ENCODE measurements around the gene BAIAP3. TPM values are rescaled to one million over a fixed set of nuclear protein-coding genes. Genes with fewer than 3 reads are reported as not detected.

BAIAP3 gene
- total and polyA plus RNA-seq, 3 experiments from 2014 or later, result 7.2 to 8.3 (median 7.5) TPM

DNA sequence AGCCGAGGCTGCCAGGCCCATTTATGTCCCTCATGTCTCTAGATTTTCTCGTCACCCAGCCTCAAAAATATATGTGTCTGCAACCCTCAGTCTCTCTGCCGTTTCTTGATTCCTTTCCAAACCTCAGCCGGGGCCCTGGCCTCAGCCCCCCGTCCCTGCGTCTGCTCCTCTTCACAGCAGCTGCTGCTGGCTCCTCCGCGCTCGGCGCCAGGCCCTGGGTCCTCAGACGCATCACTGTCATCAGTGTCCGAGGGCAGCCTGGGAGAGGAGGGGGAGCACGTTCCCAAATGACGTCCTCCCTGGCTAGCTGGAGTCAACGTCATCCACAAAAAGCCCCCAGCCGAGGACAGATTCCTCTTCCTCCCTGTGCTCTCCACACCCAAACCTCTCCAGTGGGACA, 15.9 kb downstream of the BAIAP3 start:
- H3K4me3 ChIP-seq (ENCODE audit: low read length), result no peak overlapping the region
- Mint-ChIP-seq H3K36me3 (peaks cover 0 to 36% (median 0%) of the 10 kb centered on the region in 3 donors), H3K4me3 (peak overlapping the region in 2 of 7 donors; percentile 15 to 29), H3K4me1 (peaks cover 23 to 39% (median 26%) of the 10 kb centered on the region in 3 donors), H3K27ac (peak overlapping the region in 1 of 8 donors; percentile 17), H3K9me3 (no peaks in the 10 kb centered on the region), H3K27me3 (peaks cover 0 to 4% of the 10 kb centered on the region in 2 donors)
- H3K36me3 ChIP-seq (ENCODE audit: insufficient read depth, low read length), result no peaks in the 10 kb centered on the region
- POLR2A ChIA-PET, result no interaction called here
- no peak overlapping the region for H3K27ac ChIP-seq (ENCODE audit: low read depth, low read length)
- H3K9me3 ChIP-seq (ENCODE audit: low read length), result no peaks in the 10 kb centered on the region
- no peak for DNase-seq
- H3K4me1 ChIP-seq (ENCODE audit: insufficient read depth, low read length), result peaks cover 26% of the 10 kb centered on the region
- CTCF ChIA-PET, result interaction anchor here (1.2 to 2.5 kb wide), 3 partner anchors 10 to 14 kb away, joined by 3 to 6 read pairs (median 3); no protein-coding TSS in a partner anchor
- H3K27me3 ChIP-seq (ENCODE audit: insufficient read depth, low read length, poor library complexity, severe bottlenecking), result no peaks in the 10 kb centered on the region

DNA sequence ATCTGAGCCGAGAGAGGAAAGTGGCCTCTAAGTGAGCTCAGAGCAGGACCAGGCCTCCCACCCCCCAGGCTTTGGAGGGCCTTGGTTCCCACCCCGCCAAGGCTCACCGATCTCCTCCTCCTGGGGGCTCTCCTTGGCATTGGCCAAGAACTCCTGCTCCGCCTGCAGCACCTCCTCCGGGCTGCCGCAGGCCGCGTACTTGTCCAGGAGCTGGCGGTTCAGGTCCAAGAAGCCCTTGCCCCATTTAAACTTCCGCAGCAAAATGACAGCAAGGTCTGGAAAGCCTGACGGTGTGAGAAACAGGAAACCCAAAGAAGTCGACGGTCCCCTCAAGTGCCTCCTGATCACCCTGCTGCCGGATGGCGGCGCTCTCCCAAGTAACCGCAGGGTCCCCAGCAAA, 16.5 kb downstream of the BAIAP3 start:
- ChIA-PET CTCF (interaction anchor here (1.2 to 2.5 kb wide), 2 partner anchors 10 to 13 kb away, joined by 3 to 6 read pairs; no protein-coding TSS in a partner anchor), POLR2A (no interaction called here)
- H3K27me3 ChIP-seq (ENCODE audit: insufficient read depth, low read length, poor library complexity, severe bottlenecking), result no peaks in the 10 kb centered on the region
- Mint-ChIP-seq H3K9me3 (no peaks in the 10 kb centered on the region), H3K4me1 (peaks cover 25 to 44% (median 27%) of the 10 kb centered on the region in 3 donors), H3K4me3 (peak overlapping the region; percentile 8 to 96 (median 81)), H3K36me3 (peaks cover 0 to 36% (median 0%) of the 10 kb centered on the region in 3 donors), H3K27ac (peak overlapping the region in 2 of 8 donors; percentile 11 to 89), H3K27me3 (peaks cover 0 to 6% of the 10 kb centered on the region in 2 donors)
- H3K9me3 ChIP-seq (ENCODE audit: low read length), result no peaks in the 10 kb centered on the region
- no peak overlapping the region for H3K27ac ChIP-seq (ENCODE audit: low read depth, low read length)
- no peak overlapping the region for H3K4me3 ChIP-seq (ENCODE audit: low read length)
- H3K4me1 ChIP-seq (ENCODE audit: insufficient read depth, low read length), result peaks cover 26% of the 10 kb centered on the region
- DNase-seq, result no peak
- no peaks in the 10 kb centered on the region for H3K36me3 ChIP-seq (ENCODE audit: insufficient read depth, low read length)

DNA sequence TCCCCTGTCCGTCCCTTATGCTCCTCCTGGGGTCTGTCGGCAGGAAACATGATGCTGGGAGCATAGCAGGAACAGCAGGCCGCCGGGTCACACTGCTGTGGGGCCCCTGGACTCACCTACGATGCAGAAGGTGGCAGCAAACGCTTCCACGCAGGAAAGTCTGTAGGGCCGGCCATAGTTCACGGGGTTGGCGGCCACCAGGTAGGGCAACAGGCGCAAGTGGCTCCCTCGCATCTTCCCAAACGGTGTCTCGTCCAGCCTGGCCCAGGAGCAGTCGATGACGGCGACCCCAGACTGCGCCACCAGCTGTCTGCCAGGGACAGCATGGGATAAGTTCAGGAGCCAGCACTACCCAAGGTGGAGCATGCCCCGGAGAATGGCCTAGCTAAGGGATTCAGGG, 17.2 kb downstream of the BAIAP3 start:
- Histone ChIP-seq H3K27ac (ENCODE audit: low read depth, low read length) (peak overlapping the region; percentile 75), H3K27me3 (ENCODE audit: insufficient read depth, low read length, poor library complexity, severe bottlenecking) (no peaks in the 10 kb centered on the region), H3K4me1 (ENCODE audit: insufficient read depth, low read length) (peaks cover 26% of the 10 kb centered on the region), H3K9me3 (ENCODE audit: low read length) (no peaks in the 10 kb centered on the region), H3K4me3 (ENCODE audit: low read length) (peak overlapping the region; percentile 78), H3K36me3 (ENCODE audit: insufficient read depth, low read length) (no peaks in the 10 kb centered on the region)
- peak overlapping the region in 4 of 8 donors; percentile 68 to 89 (median 81) for H3K27ac Mint-ChIP-seq
- peaks cover 0 to 36% (median 0%) of the 10 kb centered on the region in 3 donors for H3K36me3 Mint-ChIP-seq
- no peak for DNase-seq
- H3K4me1 Mint-ChIP-seq, result peaks cover 28 to 50% (median 31%) of the 10 kb centered on the region in 3 donors
- no peaks in the 10 kb centered on the region for H3K9me3 Mint-ChIP-seq
- ChIA-PET POLR2A (interaction anchor here (0.9 to 1.1 kb wide), 2 partner anchors 8 to 18 kb away, joined by 3 to 5 read pairs; partner anchors contain the start of gene BAIAP3), CTCF (interaction anchor here (1.2 kb wide), 1 partner anchor 9 kb away, joined by 3 read pairs; no protein-coding TSS in a partner anchor)
- peak overlapping the region; percentile 78 to 96 (median 81) for H3K4me3 Mint-ChIP-seq
- H3K27me3 Mint-ChIP-seq, result peaks cover 0 to 6% of the 10 kb centered on the region in 2 donors

DNA sequence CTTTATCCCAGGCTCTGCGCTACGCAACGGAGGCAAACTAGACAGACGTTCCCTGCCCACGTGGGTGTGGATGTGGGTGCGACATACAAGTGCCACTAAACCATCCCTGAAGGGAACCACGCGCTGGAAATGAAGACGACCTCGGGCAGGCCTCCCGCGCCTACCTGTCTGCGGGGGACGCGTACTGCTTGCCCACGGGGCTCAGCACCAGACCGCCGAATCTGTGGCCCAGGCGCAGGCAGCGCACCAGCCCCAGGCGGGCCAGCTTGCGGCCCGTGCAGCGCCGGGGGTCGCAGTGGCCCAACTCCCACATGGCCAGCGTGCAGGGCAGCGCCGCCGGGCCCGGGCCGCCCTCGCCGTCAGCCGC, 17.8 kb downstream of the BAIAP3 start:
- Mint-ChIP-seq H3K4me3 (peak overlapping the region; percentile 78 to 96 (median 81)), H3K27ac (peak overlapping the region in 7 of 8 donors; percentile 35 to 89 (median 78)), H3K27me3 (peaks cover 0 to 6% of the 10 kb centered on the region in 2 donors), H3K36me3 (peaks cover 0 to 36% (median 0%) of the 10 kb centered on the region in 3 donors), H3K4me1 (peaks cover 28 to 55% (median 31%) of the 10 kb centered on the region in 3 donors), H3K9me3 (no peaks in the 10 kb centered on the region)
- Histone ChIP-seq H3K4me1 (ENCODE audit: insufficient read depth, low read length) (peaks cover 26% of the 10 kb centered on the region), H3K27ac (ENCODE audit: low read depth, low read length) (peak overlapping the region; percentile 75), H3K36me3 (ENCODE audit: insufficient read depth, low read length) (no peaks in the 10 kb centered on the region), H3K9me3 (ENCODE audit: low read length) (no peaks in the 10 kb centered on the region), H3K4me3 (ENCODE audit: low read length) (peak overlapping the region; percentile 78), H3K27me3 (ENCODE audit: insufficient read depth, low read length, poor library complexity, severe bottlenecking) (no peaks in the 10 kb centered on the region)
- ChIA-PET POLR2A (interaction anchor here (0.9 to 1.1 kb wide), 2 partner anchors 9 to 18 kb away, joined by 3 to 5 read pairs; partner anchors contain the start of gene BAIAP3), CTCF (no interaction called here)
- no peak for DNase-seq

DNA sequence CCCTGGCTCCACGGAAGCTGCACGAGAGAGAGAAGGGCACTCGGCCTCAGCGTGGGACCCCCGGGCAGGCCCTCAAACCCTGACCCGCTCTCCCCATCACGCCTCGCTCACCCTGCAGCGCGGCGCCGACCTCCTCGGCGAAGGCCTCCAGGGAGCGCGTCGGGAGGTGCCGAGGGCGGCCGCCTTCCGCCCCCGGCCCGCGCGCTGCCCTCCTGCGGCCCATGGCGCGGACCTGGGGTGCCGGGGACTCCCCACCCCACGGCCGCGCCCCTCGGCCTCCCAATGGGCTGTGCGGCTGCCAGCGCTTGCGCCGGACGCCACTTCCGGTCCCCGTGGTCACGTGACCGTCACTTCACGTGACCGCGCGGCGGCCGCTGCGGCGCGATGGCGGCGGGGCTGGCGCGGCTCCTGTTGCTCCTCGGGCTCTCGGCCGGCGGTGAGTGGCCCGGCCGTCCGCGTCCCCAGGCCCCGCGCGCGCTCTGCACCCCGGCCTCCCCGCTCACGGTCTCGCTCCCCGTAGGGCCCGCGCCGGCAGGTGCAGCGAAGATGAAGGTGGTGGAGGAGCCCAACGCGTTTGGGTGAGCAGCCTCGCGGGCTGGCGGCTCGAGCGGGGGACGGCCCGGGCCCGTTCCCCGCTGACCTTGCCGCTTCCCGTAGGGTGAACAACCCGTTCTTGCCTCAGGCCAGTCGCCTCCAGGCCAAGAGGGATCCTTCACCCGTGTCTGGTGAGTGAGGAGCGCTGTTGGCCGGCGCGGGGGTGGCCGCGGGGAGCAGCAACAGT, 18.3 kb downstream of the BAIAP3 start, which contains the start of the genes GNPTG and TSR3:
Gene GNPTG, plus strand, starts transcription at position 350 of the 781 bp plus-strand sequence. Its CDS starts 35 bp downstream, at position 385.
Gene TSR3, minus strand, starts transcription at position 297 of the 781 bp plus-strand sequence. Its CDS starts 74 bp downstream, at position 223.
- Histone ChIP-seq H3K9me3 (ENCODE audit: low read length) (no peaks in the 10 kb centered on the region), H3K36me3 (ENCODE audit: insufficient read depth, low read length) (no peaks in the 10 kb centered on the region), H3K4me1 (ENCODE audit: insufficient read depth, low read length) (peaks cover 26% of the 10 kb centered on the region), H3K27ac (ENCODE audit: low read depth, low read length) (peak within 1 kb of the TSS; percentile 75), H3K27me3 (ENCODE audit: insufficient read depth, low read length, poor library complexity, severe bottlenecking) (no peaks in the 10 kb centered on the region), H3K4me3 (ENCODE audit: low read length) (peak within 1 kb of the TSS; percentile 78)
- Mint-ChIP-seq H3K4me3 (peak within 1 kb of the TSS; percentile 83 to 96 (median 86)), H3K4me1 (peaks cover 28 to 56% (median 31%) of the 10 kb centered on the region in 3 donors), H3K9me3 (no peaks in the 10 kb centered on the region), H3K36me3 (peaks cover 0 to 36% (median 0%) of the 10 kb centered on the region in 3 donors), H3K27me3 (peaks cover 0 to 6% of the 10 kb centered on the region in 2 donors), H3K27ac (peak within 1 kb of the TSS; percentile 40 to 97 (median 80))
- POLR2A ChIA-PET, result interaction anchor here (1.1 kb wide), 1 partner anchor 19 kb away, joined by 3 read pairs; the partner anchor contains the start of gene BAIAP3
- CTCF ChIA-PET, result no interaction called here
- peak; percentile 77 to 91 (median 86) for DNase-seq

DNA sequence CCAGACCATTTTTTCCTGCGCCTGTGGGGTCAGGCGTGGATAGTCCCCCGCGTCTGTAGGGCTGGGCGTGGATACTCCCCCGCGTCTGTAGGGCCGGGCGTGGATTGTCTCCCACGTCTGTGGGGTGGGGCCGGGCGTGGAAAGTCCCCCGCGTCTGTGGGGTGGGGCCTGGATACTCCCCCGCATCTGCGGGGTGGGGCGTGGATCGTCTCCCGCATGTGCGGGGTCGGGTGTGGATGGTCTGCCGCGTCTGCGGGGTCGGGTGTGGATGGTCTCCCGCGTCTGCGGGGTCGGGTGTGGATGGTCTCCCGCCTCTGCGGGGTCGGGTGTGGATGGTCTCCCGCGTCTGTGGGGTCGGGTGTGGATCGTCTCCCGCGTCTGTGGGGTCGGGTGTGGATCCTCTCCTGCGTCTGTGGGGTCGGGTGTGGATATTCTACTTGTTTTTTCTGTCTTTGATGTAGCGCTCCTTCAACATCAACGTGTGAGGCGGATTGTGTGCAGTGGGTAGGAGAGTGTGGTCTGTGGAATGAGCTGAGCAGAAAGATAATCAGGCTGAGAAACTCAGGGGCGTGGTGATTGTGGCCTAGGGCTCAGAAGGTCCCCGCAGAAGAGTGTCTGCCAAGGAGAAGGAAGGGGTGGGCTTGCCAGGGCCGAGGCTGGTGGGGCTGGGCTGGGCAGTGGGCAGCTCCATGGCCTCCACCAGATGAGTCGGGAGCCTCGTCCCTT, 21.5 kb downstream of the BAIAP3 start:
- H3K4me3 ChIP-seq (ENCODE audit: low read length), result no peak overlapping the region
- peaks cover 30 to 57% (median 30%) of the 10 kb centered on the region in 3 donors for H3K4me1 Mint-ChIP-seq
- H3K27ac Mint-ChIP-seq, result peak overlapping the region in 3 of 8 donors; percentile 15 to 44 (median 39)
- H3K9me3 ChIP-seq (ENCODE audit: low read length), result no peaks in the 10 kb centered on the region
- no peaks in the 10 kb centered on the region for H3K27me3 ChIP-seq (ENCODE audit: insufficient read depth, low read length, poor library complexity, severe bottlenecking)
- H3K27me3 Mint-ChIP-seq, result peaks cover 0 to 6% of the 10 kb centered on the region in 2 donors
- H3K27ac ChIP-seq (ENCODE audit: low read depth, low read length), result no peak overlapping the region
- peaks cover 26% of the 10 kb centered on the region for H3K4me1 ChIP-seq (ENCODE audit: insufficient read depth, low read length)
- no peaks in the 10 kb centered on the region for H3K36me3 ChIP-seq (ENCODE audit: insufficient read depth, low read length)
- H3K9me3 Mint-ChIP-seq, result no peaks in the 10 kb centered on the region
- ChIA-PET POLR2A (no interaction called here), CTCF (interaction anchor here (0.7 kb wide), 1 partner anchor 24 kb away, joined by 3 read pairs; no protein-coding TSS in a partner anchor)
- peaks cover 0 to 27% (median 0%) of the 10 kb centered on the region in 3 donors for H3K36me3 Mint-ChIP-seq
- peak overlapping the region in 5 of 7 donors; percentile 15 to 78 (median 48) for H3K4me3 Mint-ChIP-seq
- no peak for DNase-seq

DNA sequence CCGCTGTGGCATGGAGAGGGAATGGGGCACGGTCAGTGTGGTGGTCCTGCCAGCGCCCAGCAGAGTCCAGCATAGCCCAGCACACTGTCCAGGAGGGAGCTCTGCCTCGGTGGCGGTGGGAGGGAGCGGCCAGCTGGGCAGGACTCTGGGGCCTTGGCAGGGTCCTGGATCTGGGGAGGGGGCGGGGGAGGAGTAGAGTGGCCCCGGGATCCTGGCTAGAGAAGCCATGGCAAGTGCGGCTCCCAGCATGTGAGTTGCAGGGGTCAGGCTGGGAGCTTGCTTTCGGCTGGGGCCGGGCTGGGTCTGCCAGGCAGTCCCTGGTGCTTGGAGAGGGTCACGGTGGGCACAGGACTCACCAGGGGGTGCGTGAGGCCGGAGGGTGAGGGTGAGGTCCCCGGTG, 22.1 kb downstream of the BAIAP3 start:
- H3K4me3 Mint-ChIP-seq, result no peak overlapping the region
- H3K27me3 Mint-ChIP-seq, result peaks cover 0 to 6% of the 10 kb centered on the region in 2 donors
- no peaks in the 10 kb centered on the region for H3K9me3 Mint-ChIP-seq
- H3K36me3 ChIP-seq (ENCODE audit: insufficient read depth, low read length), result no peaks in the 10 kb centered on the region
- ChIA-PET POLR2A (no interaction called here), CTCF (interaction anchor here (0.7 kb wide), 1 partner anchor 24 kb away, joined by 3 read pairs; no protein-coding TSS in a partner anchor)
- DNase-seq, result no peak
- peaks cover 0 to 26% (median 0%) of the 10 kb centered on the region in 3 donors for H3K36me3 Mint-ChIP-seq
- no peak overlapping the region for H3K4me3 ChIP-seq (ENCODE audit: low read length)
- no peaks in the 10 kb centered on the region for H3K9me3 ChIP-seq (ENCODE audit: low read length)
- no peak overlapping the region for H3K27ac ChIP-seq (ENCODE audit: low read depth, low read length)
- peaks cover 24 to 51% (median 25%) of the 10 kb centered on the region in 3 donors for H3K4me1 Mint-ChIP-seq
- H3K27me3 ChIP-seq (ENCODE audit: insufficient read depth, low read length, poor library complexity, severe bottlenecking), result no peaks in the 10 kb centered on the region
- peak overlapping the region in 1 of 8 donors; percentile 39 for H3K27ac Mint-ChIP-seq
- H3K4me1 ChIP-seq (ENCODE audit: insufficient read depth, low read length), result peaks cover 22% of the 10 kb centered on the region
